ENCODE data around the gene ADRA1B. TPM values are rescaled to one million over a fixed set of nuclear protein-coding genes. Genes with fewer than 3 reads are reported as not detected.

Gene ADRA1B
- total RNA-seq, 2 experiments from 2014 or later, result not detected

GRCh38 chr5:159887050-159887449 lies 29.2 kb upstream of the ADRA1B start:
- H3K27ac Mint-ChIP-seq, result no peak overlapping the region
- DNase-seq, result no peak
- H3K9me3 Mint-ChIP-seq (ENCODE audit: low read depth), result no peaks in the 10 kb centered on the region
- POLR2A ChIA-PET, result no interaction called here
- intact Hi-C loops (cut with DNase I, micrococcal nuclease), result no loop called here
- no peaks in the 10 kb centered on the region for H3K4me1 Mint-ChIP-seq
- CTCF ChIA-PET, result interaction anchor here (0.5 to 1.2 kb wide), 3 partner anchors 9 to 432 kb away, joined by 3 read pairs; no protein-coding TSS in a partner anchor
- H3K4me3 Mint-ChIP-seq, result no peak overlapping the region
- no peaks in the 10 kb centered on the region for H3K36me3 Mint-ChIP-seq (ENCODE audit: low read depth)
- ATAC-seq, result no peak
- peaks cover 13% of the 10 kb centered on the region for H3K27me3 Mint-ChIP-seq

GRCh38 chr5:159888860-159889259 lies 27.4 kb upstream of the ADRA1B start:
- CTCF ChIA-PET, result interaction anchor here (0.5 kb wide), 1 partner anchor 455 kb away, joined by 4 read pairs; no protein-coding TSS in a partner anchor
- Mint-ChIP-seq H3K4me1 (no peaks in the 10 kb centered on the region), H3K27ac (no peak overlapping the region), H3K9me3 (ENCODE audit: low read depth) (no peaks in the 10 kb centered on the region), H3K27me3 (peaks cover 5% of the 10 kb centered on the region), H3K36me3 (ENCODE audit: low read depth) (no peaks in the 10 kb centered on the region), H3K4me3 (no peak overlapping the region)
- POLR2A ChIA-PET, result no interaction called here
- DNase-seq, result no peak
- intact Hi-C loops (cut with DNase I, micrococcal nuclease), result no loop called here
- no peak for ATAC-seq

GRCh38 chr5:159890141-159890540 lies 26.1 kb upstream of the ADRA1B start:
- Mint-ChIP-seq H3K4me1 (no peaks in the 10 kb centered on the region), H3K27ac (no peak overlapping the region), H3K9me3 (ENCODE audit: low read depth) (no peaks in the 10 kb centered on the region), H3K4me3 (no peak overlapping the region), H3K27me3 (peaks cover 5% of the 10 kb centered on the region), H3K36me3 (ENCODE audit: low read depth) (no peaks in the 10 kb centered on the region)
- intact Hi-C loops (cut with DNase I, micrococcal nuclease), result no loop called here
- DNase-seq (no peak), ATAC-seq (no peak)
- ChIA-PET POLR2A (no interaction called here), CTCF (no interaction called here)

GRCh38 chr5:159891371-159891770 lies 24.9 kb upstream of the ADRA1B start:
- no peaks in the 10 kb centered on the region for H3K4me1 Mint-ChIP-seq
- ChIA-PET POLR2A (no interaction called here), CTCF (interaction anchor here (0.7 kb wide), 1 partner anchor 342 kb away, joined by 4 read pairs; no protein-coding TSS in a partner anchor)
- H3K36me3 Mint-ChIP-seq (ENCODE audit: low read depth), result no peaks in the 10 kb centered on the region
- ATAC-seq (no peak), DNase-seq (no peak)
- H3K27me3 Mint-ChIP-seq, result peaks cover 5% of the 10 kb centered on the region
- H3K9me3 Mint-ChIP-seq (ENCODE audit: low read depth), result no peaks in the 10 kb centered on the region
- H3K27ac Mint-ChIP-seq, result no peak overlapping the region
- intact Hi-C loops (cut with DNase I, micrococcal nuclease), result no loop called here
- no peak overlapping the region for H3K4me3 Mint-ChIP-seq

- H3K4me3 Mint-ChIP-seq, result no peak overlapping the region
- H3K4me1 Mint-ChIP-seq, result no peaks in the 10 kb centered on the region
- CTCF ChIA-PET, result no interaction called here
- intact Hi-C loops (cut with DNase I, micrococcal nuclease), result no loop called here
- POLR2A ChIA-PET, result no interaction called here
- DNase-seq, result no peak
- H3K27ac Mint-ChIP-seq, result no peak overlapping the region
- H3K36me3 Mint-ChIP-seq (ENCODE audit: low read depth), result no peaks in the 10 kb centered on the region
- peaks cover 8% of the 10 kb centered on the region for H3K27me3 Mint-ChIP-seq
- no peak for ATAC-seq
- H3K9me3 Mint-ChIP-seq (ENCODE audit: low read depth), result no peaks in the 10 kb centered on the region
Measured at GRCh38 chr5:159893040-159893695, 23.1 kb upstream of the ADRA1B start.

- Mint-ChIP-seq H3K4me1 (no peaks in the 10 kb centered on the region), H3K27me3 (peaks cover 11% of the 10 kb centered on the region), H3K27ac (no peak overlapping the region), H3K4me3 (no peak overlapping the region), H3K9me3 (ENCODE audit: low read depth) (no peaks in the 10 kb centered on the region), H3K36me3 (ENCODE audit: low read depth) (no peaks in the 10 kb centered on the region)
- DNase-seq (no peak), ATAC-seq (no peak)
- POLR2A ChIA-PET, result interaction anchor here (0.7 kb wide), 1 partner anchor 66 kb away, joined by 3 read pairs; no protein-coding TSS in a partner anchor
- CTCF ChIA-PET, result interaction anchor here (0.8 kb wide), 1 partner anchor 65 kb away, joined by 4 read pairs; no protein-coding TSS in a partner anchor
- intact Hi-C loops (cut with DNase I, micrococcal nuclease), result no loop called here
Measured at GRCh38 chr5:159894149-159894720, 22.0 kb upstream of the ADRA1B start.

GRCh38 chr5:159897786-159898393 lies 18.4 kb upstream of the ADRA1B start:
- Mint-ChIP-seq H3K27ac (no peak overlapping the region), H3K4me3 (no peak overlapping the region), H3K4me1 (peaks cover 5% of the 10 kb centered on the region), H3K9me3 (ENCODE audit: low read depth) (no peaks in the 10 kb centered on the region), H3K36me3 (ENCODE audit: low read depth) (no peaks in the 10 kb centered on the region), H3K27me3 (peaks cover 12% of the 10 kb centered on the region)
- intact Hi-C loops (cut with DNase I, micrococcal nuclease), result no loop called here
- ChIA-PET POLR2A (no interaction called here), CTCF (no interaction called here)
- ATAC-seq (no peak), DNase-seq (no peak)

- no peaks in the 10 kb centered on the region for H3K36me3 Mint-ChIP-seq (ENCODE audit: low read depth)
- H3K9me3 Mint-ChIP-seq (ENCODE audit: low read depth), result no peaks in the 10 kb centered on the region
- CTCF ChIA-PET, result no interaction called here
- peaks cover 5% of the 10 kb centered on the region for H3K4me1 Mint-ChIP-seq
- no peak overlapping the region for H3K27ac Mint-ChIP-seq
- no peak for ATAC-seq
- intact Hi-C loops (cut with DNase I, micrococcal nuclease), result no loop called here
- POLR2A ChIA-PET, result no interaction called here
- H3K27me3 Mint-ChIP-seq, result peaks cover 12% of the 10 kb centered on the region
- H3K4me3 Mint-ChIP-seq, result no peak overlapping the region
- DNase-seq, result no peak
Measured at GRCh38 chr5:159899067-159900049, 16.9 kb upstream of the ADRA1B start.

- ChIA-PET CTCF (interaction anchor here (0.6 to 1.4 kb wide), 2 partner anchors 9 to 200 kb away, joined by 4 read pairs; no protein-coding TSS in a partner anchor), POLR2A (no interaction called here)
- H3K4me1 Mint-ChIP-seq, result peaks cover 13% of the 10 kb centered on the region
- intact Hi-C loops (cut with DNase I, micrococcal nuclease), result no loop called here
- no peak for ATAC-seq
- peaks cover 14% of the 10 kb centered on the region for H3K27me3 Mint-ChIP-seq
- H3K9me3 Mint-ChIP-seq (ENCODE audit: low read depth), result no peaks in the 10 kb centered on the region
- no peak overlapping the region for H3K4me3 Mint-ChIP-seq
- no peak for DNase-seq
- no peaks in the 10 kb centered on the region for H3K36me3 Mint-ChIP-seq (ENCODE audit: low read depth)
- H3K27ac Mint-ChIP-seq, result no peak overlapping the region
Measured at GRCh38 chr5:159901308-159901707, 15.0 kb upstream of the ADRA1B start.

GRCh38 chr5:159901772-159902171 lies 14.5 kb upstream of the ADRA1B start:
- no peak for ATAC-seq
- no peak overlapping the region for H3K4me3 Mint-ChIP-seq
- ChIA-PET POLR2A (no interaction called here), CTCF (interaction anchor here (0.6 kb wide), 1 partner anchor 200 kb away, joined by 4 read pairs; no protein-coding TSS in a partner anchor)
- peaks cover 13% of the 10 kb centered on the region for H3K4me1 Mint-ChIP-seq
- DNase-seq, result no peak
- intact Hi-C loops (cut with DNase I, micrococcal nuclease), result no loop called here
- peaks cover 15% of the 10 kb centered on the region for H3K27me3 Mint-ChIP-seq
- H3K9me3 Mint-ChIP-seq (ENCODE audit: low read depth), result no peaks in the 10 kb centered on the region
- H3K36me3 Mint-ChIP-seq (ENCODE audit: low read depth), result no peaks in the 10 kb centered on the region
- H3K27ac Mint-ChIP-seq, result no peak overlapping the region

- Mint-ChIP-seq H3K27me3 (peaks cover 16% of the 10 kb centered on the region), H3K27ac (no peak overlapping the region), H3K9me3 (ENCODE audit: low read depth) (no peaks in the 10 kb centered on the region), H3K36me3 (ENCODE audit: low read depth) (no peaks in the 10 kb centered on the region), H3K4me3 (no peak overlapping the region), H3K4me1 (peaks cover 13% of the 10 kb centered on the region)
- CTCF ChIA-PET, result no interaction called here
- DNase-seq (no peak), ATAC-seq (no peak)
- POLR2A ChIA-PET, result no interaction called here
- intact Hi-C loops (cut with DNase I, micrococcal nuclease), result no loop called here
Measured at GRCh38 chr5:159902444-159903121, 13.7 kb upstream of the ADRA1B start.

Data from activated CD4-positive, alpha-beta T cell treated with anti-CD3 and anti-CD28 coated beads for 36 hours (primary cell).